Keratinocyte (primary cell): ENCODE results near the gene ASPSCR1. TPM values are rescaled to one million over a fixed set of nuclear protein-coding genes. Genes with fewer than 3 reads are reported as not detected.

Experiments
- DNase-seq: peaks from one replicate; pipeline ENCODE4 v3.0.0-alpha.2; 2011; ENCODE audit warnings: low read depth, missing footprints, low spot score
- FAIRE-seq: peaks from 2 replicates; lab custom pipeline; 2011; peaks lifted over from hg19 to GRCh38; lab: Jason Lieb, UNC
- H2AFZ ChIP-seq: 2 replicates; pipeline ENCODE4 v1.6.0; 2012; ENCODE audit warnings: low read length, control low read depth, inconsistent platforms; ENCODE audit not compliant: control insufficient read depth
- H3K27ac ChIP-seq: 2 replicates; pipeline ENCODE4 v1.5.1; 2011; ENCODE audit warnings: low read length; ENCODE audit not compliant: control insufficient read depth, insufficient read depth
- H3K27me3 ChIP-seq: 3 replicates; pipeline ENCODE4 v1.6.0; 2011; ENCODE audit warnings: low read length; ENCODE audit not compliant: control insufficient read depth, insufficient read depth; ENCODE audit errors: extremely low read depth
- H3K36me3 ChIP-seq, 2 experiments: 2 replicates in 1 of 2; 3 replicates in 1 of 2; pipeline ENCODE4 v1.5.1; 2011; ENCODE audit warnings: low read length in 2 of 2, mild to moderate bottlenecking in 1 of 2; ENCODE audit not compliant: control insufficient read depth in 2 of 2, insufficient read depth in 2 of 2; ENCODE audit errors: extremely low read depth in 1 of 2
- H3K4me1 ChIP-seq: 3 replicates; pipeline ENCODE4 v1.5.1; 2011; ENCODE audit warnings: low read length; ENCODE audit not compliant: control insufficient read depth, insufficient read depth; ENCODE audit errors: extremely low read depth
- H3K4me2 ChIP-seq: 3 replicates; pipeline ENCODE4 v1.6.0; 2011; ENCODE audit warnings: low read depth, low read length; ENCODE audit not compliant: control insufficient read depth, insufficient read depth; ENCODE audit errors: extremely low read depth
- H3K4me3 ChIP-seq, 3 experiments: fragments of 200-600 bp in 1 of 3; sonication (generic) in 1 of 3; 2 replicates in 2 of 3; 3 replicates in 1 of 3; pipeline ENCODE4 v1.5.1; 2011 to 2016; ENCODE audit warnings: low read length in 3 of 3, mild to moderate bottlenecking in 3 of 3, control low read depth in 2 of 3, inconsistent platforms in 1 of 3, low read depth in 1 of 3, mixed read lengths in 1 of 3, mixed run types in 1 of 3, moderate library complexity in 1 of 3; ENCODE audit not compliant: control insufficient read depth in 2 of 3, insufficient read depth in 2 of 3; ENCODE audit errors: extremely low read depth in 1 of 3
- H3K79me2 ChIP-seq: 2 replicates; pipeline ENCODE4 v1.6.0; 2012; ENCODE audit warnings: low read length; ENCODE audit not compliant: control insufficient read depth, insufficient read depth
- H3K9ac ChIP-seq: 3 replicates; pipeline ENCODE4 v1.6.0; 2011; ENCODE audit warnings: low read length; ENCODE audit not compliant: control insufficient read depth, insufficient read depth; ENCODE audit errors: extremely low read depth
- H3K9me1 ChIP-seq: 3 replicates; pipeline ENCODE4 v1.6.0; 2011; ENCODE audit warnings: low read length; ENCODE audit not compliant: control insufficient read depth, insufficient read depth; ENCODE audit errors: extremely low read depth
- H3K9me3 ChIP-seq: 2 replicates; pipeline ENCODE4 v1.5.1; 2012; ENCODE audit warnings: low read depth, low read length; ENCODE audit not compliant: control insufficient read depth
- H4K20me1 ChIP-seq: 3 replicates; pipeline ENCODE4 v1.6.0; 2011; ENCODE audit warnings: low read length; ENCODE audit not compliant: control insufficient read depth, insufficient read depth; ENCODE audit errors: extremely low read depth
- EZH2 ChIP-seq: IDR thresholded peaks from one replicate; pipeline ENCODE4 v1.6.1; 2012; ENCODE audit warnings: inconsistent platforms, mild to moderate bottlenecking, low read length, moderate library complexity
- dilution Hi-C: fragments of 300-500 bp; cut with MboI; formaldehyde crosslinking; loops from one replicate; pipeline ENCODE4 v1.7.0; 2020; ENCODE audit warnings: low sequenced_read_pairs; ENCODE audit not compliant: extremely low pct_ligation_motif_present
- polyA plus RNA-seq, 5 experiments: library from polyadenylated mRNA; depleted of rRNA in 3 of 5; stranded (reverse) in 3 of 5; stranded (forward) in 1 of 5; unstranded in 1 of 5; fragments of >200 nt; gene quantifications; 1 replicate in 1 of 5; 2 replicates in 3 of 5; 3 replicates in 1 of 5; pipeline versions ENCODE4 v1.2.1 to v1.2.3, GENCODE V29; 2011 to 2012; ENCODE audit warnings: missing spikeins in 2 of 5, low read depth in 1 of 5, low replicate concordance in 1 of 5
- TF ChIP-seq, protein P1 (sequence below), 3 experiments: IDR thresholded peaks in 1 of 3; conservative IDR thresholded peaks in 1 of 3; optimal IDR thresholded peaks in 1 of 3; 2 replicates in 2 of 3; 3 replicates in 1 of 3; pipeline versions ENCODE3 to v1.5.1; 2011; ENCODE audit warnings: low read length in 3 of 3, mild to moderate bottlenecking in 3 of 3, moderate library complexity in 2 of 3, control low read depth in 1 of 3, inconsistent platforms in 1 of 3; ENCODE audit not compliant: insufficient read depth in 2 of 3; ENCODE audit errors: extremely low read depth in 1 of 3

ASPSCR1 gene
- polyA plus RNA-seq, 1 donor (not counting 4 experiments of a cell fraction or from before 2014, with no cell fraction given) = 5.2 TPM

DNA sequence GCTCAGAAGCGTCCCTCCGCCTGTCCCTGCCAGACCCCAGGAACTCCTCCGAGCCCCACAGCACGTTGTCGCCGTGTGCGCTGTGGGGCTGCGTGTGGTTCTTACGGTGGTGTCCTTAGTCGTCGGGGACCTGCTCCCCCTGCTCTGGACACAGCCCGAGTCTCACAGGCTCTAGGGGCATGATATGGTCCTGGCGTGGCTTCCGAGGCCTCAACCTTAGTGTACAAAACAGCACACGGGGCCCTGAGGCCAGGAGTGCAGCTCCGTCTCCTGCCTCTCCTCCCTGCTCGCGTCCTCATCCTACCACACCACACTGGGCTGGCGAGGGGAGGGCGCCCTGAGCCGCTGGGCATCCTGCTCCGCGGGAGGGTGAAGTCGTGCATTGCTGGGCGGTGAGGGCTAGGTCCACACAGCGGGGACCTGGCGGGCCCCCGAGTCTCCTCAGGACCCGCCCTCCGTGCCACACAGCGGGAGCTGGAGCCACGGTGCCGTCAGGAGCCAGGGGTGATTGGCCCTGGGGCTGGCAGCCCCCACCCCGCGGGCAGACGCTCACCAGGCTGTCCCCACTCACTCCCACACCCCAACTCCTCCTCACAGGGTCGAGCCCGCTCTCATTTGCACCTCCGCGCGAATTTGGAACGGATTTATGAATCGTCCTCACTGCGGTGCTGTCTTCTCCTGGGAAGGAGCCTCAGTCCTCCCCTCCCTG, 48.7 kb upstream of the ASPSCR1 start:
- Histone ChIP-seq H3K27ac (no peak overlapping the region), H2AFZ (peak overlapping the region; percentile 24)
- dilution Hi-C loops = no loop called here

DNA sequence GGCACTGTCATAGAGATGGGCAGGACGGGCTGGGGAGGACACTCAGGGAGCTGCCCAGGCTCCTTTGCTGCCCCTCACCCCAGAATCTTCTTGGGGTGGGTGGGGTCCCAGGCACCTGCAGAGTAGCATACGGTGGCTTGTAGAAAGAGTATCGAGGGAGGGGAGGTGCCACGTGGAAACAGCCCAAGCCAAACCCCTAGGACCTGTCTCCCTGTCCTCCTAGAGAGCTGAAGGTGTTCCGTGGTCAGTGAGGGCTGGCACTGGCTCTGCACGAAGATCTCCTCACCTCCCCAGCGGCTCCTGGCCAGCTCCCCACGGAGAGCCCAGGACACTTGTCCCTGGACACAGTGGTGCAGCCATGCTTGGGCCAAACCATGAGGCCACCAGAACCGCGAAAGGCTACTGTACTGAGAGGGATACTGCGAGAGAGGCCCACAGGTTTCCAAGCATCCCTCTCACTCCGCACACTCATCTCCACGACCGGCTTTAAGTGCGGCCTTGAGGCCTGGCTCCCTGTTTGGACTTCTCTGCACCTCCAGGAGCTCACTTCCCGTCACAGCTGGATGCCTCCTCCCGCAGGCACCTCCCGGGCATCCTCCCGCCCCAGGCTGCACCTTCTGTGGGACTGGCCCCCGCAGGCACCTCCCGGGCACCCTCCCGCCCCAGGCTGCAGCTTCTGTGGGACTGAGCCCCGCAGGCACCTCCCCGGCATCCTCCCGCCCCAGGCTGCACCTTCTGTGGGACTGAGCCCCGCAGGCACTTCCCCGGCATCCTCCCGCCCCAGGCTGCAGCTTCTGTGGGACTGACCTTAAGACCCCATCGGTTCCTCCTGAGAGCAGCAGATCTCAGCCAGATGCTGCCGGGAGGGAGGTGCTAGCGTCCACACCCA, 47.9 kb upstream of the ASPSCR1 start:
- peaks cover 20% of the 10 kb centered on the region for H3K4me1 ChIP-seq
- dilution Hi-C loops = no loop called here
- no peaks in the 10 kb centered on the region for H4K20me1 ChIP-seq
- FAIRE-seq (no peak), DNase-seq (no peak)
- no peak overlapping the region for H3K27ac ChIP-seq
- H3K9me1 ChIP-seq = no peaks in the 10 kb centered on the region
- no peak overlapping the region for H2AFZ ChIP-seq
- H3K36me3 ChIP-seq = peaks cover 0 to 2% of the 10 kb centered on the region in 2 experiments
- peaks cover 25% of the 10 kb centered on the region for H3K79me2 ChIP-seq
- no peak overlapping the region for H3K4me3 ChIP-seq
- TF ChIP-seq EZH2 = no peak
- TF ChIP-seq, protein P1, sequence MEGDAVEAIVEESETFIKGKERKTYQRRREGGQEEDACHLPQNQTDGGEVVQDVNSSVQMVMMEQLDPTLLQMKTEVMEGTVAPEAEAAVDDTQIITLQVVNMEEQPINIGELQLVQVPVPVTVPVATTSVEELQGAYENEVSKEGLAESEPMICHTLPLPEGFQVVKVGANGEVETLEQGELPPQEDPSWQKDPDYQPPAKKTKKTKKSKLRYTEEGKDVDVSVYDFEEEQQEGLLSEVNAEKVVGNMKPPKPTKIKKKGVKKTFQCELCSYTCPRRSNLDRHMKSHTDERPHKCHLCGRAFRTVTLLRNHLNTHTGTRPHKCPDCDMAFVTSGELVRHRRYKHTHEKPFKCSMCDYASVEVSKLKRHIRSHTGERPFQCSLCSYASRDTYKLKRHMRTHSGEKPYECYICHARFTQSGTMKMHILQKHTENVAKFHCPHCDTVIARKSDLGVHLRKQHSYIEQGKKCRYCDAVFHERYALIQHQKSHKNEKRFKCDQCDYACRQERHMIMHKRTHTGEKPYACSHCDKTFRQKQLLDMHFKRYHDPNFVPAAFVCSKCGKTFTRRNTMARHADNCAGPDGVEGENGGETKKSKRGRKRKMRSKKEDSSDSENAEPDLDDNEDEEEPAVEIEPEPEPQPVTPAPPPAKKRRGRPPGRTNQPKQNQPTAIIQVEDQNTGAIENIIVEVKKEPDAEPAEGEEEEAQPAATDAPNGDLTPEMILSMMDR (optimal IDR thresholded peaks at IDR 0.05 in 1 of 3, IDR thresholded peaks at IDR 0.05 in 1 of 3, conservative IDR thresholded peaks at IDR 0.05 in 1 of 3; ENCODE audit: extremely low read depth in 1 of 3, insufficient read depth in 2 of 3, low read length in 3 of 3) = no peak
- no peak overlapping the region for H3K9ac ChIP-seq
- no peaks in the 10 kb centered on the region for H3K9me3 ChIP-seq
- no peaks in the 10 kb centered on the region for H3K27me3 ChIP-seq
- H3K4me2 ChIP-seq = no peak overlapping the region

More for the DNA sequence above, 48.7 kb upstream of the ASPSCR1 start:
- peak overlapping the region; percentile 56 to 84 (median 72) for H3K4me3 ChIP-seq
- no peaks in the 10 kb centered on the region for H3K27me3 ChIP-seq
- H3K4me2 ChIP-seq = peak overlapping the region; percentile 77
- peaks cover 33% of the 10 kb centered on the region for H3K79me2 ChIP-seq
- TF ChIP-seq, protein P1 (optimal IDR thresholded peaks at IDR 0.05 in 1 of 3, IDR thresholded peaks at IDR 0.05 in 1 of 3, conservative IDR thresholded peaks at IDR 0.05 in 1 of 3; ENCODE audit: extremely low read depth in 1 of 3, insufficient read depth in 2 of 3, low read length in 3 of 3) = no peak
- TF ChIP-seq EZH2 = no peak
- H4K20me1 ChIP-seq = peaks cover 5% of the 10 kb centered on the region
- DNase-seq = no peak
- no peak for FAIRE-seq
- no peaks in the 10 kb centered on the region for H3K9me3 ChIP-seq
- H3K9ac ChIP-seq = peak overlapping the region; percentile 88
- no peaks in the 10 kb centered on the region for H3K36me3 ChIP-seq
- peaks cover 28% of the 10 kb centered on the region for H3K4me1 ChIP-seq
- no peaks in the 10 kb centered on the region for H3K9me1 ChIP-seq
